Activated CD4-positive, alpha-beta T cell treated with anti-CD3 and anti-CD28 coated beads, Interleukin-2, amount 50 U/mL, for 48 hours (primary cell): ENCODE data around the gene SYT17.

ENCODE experiments used
- DNase-seq, 2 experiments: peaks; one replicate each; pipeline ENCODE4 v3.0.0-alpha.2; 2020

Gene SYT17

GRCh38 chr16:19307587-19308241, 139.7 kb downstream of the SYT17 start:
- DNase-seq: peak; percentile 11 to 16

DNA sequence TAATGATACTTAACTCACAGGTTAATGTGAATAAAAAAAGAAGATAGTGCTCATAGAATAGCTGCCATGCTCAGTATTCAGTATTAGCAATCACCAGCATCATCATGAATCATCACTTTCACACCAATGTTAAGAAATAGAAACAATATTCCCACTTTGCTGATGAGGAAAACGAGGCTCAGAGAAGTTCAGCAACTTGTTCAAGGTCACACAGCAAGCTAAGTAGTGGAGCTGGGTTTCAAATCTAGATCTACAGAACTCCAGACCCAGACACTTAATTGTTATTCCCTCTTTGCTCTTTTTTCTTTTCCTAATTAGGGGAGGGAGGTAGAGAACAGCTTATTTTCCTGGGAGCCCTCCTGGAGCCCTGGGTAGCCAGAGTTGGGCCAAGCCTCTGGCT, 140.4 kb downstream of the SYT17 start:
- DNase-seq: no peak

GRCh38 chr16:19309178-19309577, 141.1 kb downstream of the SYT17 start:
- no peak for DNase-seq

DNA sequence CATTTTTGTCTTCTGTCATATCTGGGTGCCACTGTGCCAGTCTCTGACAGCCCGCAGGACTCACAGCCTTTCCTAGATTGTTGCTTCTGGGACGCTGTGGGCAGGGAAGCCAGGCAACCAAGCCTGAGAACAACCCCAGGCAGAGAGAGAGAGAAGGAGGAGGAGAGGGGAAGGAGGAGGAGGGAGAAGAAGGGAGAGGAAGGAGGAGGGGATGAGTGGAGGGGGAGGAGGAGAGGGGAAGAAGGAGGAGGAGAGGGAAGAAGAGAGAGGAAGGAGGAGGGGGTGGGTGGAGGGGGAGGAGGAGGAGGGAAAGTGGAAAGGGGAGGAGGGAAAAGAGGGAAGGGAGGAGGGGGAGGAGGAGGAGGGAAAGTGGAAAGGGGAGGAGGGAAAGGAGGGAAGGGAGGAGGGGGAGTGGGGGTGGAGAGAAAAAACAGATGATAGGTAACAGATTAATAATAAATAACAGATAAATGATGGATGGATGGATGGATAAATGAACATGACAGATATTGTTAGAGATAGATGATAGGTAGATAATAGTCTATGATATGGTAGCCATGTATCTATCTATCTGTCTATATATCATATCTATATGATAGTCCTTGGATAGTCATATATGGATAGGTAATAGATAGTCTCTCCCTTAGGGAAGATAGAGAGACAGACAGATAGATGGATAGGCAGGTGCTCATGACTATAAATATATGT, 146.8 kb downstream of the SYT17 start:
- no peak for DNase-seq

DNA sequence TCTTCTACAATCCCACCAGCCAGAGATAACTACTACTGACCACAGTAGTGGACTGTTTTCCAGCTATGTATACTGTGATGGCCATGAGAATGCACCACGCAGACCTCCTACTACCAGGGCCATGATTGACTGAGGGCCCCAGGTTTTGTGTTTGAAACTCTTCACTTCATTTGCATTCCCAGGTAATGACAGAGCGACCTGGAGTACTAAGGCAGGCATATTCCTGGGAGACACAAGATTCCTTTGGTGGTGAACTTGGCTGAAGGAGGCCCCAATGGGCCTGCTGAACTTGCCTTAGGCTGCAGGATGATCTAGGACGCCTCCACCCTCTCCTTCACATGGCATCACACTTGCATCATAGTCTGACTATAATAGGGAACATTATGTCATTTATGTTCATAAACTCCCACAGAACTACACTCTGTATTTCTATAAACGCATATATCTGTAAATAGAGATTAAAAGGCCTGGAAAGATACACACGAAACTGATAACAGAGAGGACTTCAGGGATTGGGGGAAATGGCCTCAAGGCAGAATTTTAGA, 147.9 kb downstream of the SYT17 start:
- no peak for DNase-seq

GRCh38 chr16:19316846-19317245, 148.8 kb downstream of the SYT17 start:
- no peak for DNase-seq
